SIG-M5 (cell line): Measurements from ENCODE around the gene THY1.
"Not testable (repeated sequence)": the region's sequence is repeated elsewhere in the genome, so short reads cannot be mapped to it uniquely, and the experiment has no call there.

Experiments
- DNase-seq: peaks from one replicate; lab custom pipeline; 2025; lab: John Stamatoyannopoulos, UW

THY1 gene

DNA sequence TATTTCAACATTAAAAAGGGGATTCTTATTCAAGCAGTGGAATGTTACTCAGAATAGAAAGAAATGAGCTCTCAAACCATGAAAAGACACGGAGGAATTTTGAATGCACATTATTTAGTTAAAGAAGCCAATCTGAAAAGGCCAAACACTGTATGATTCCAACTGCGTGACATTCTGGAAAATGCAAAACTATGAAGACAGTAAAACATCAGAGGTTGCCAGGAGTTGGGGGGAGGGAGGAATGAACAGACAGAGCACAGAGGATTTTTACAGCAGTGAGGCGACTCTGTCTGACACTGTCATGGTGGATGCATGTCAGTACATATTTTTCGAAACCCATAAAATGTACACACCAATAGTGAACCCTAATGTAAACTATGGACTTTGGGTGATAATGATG is 22.9 kb upstream of the THY1 start:
- DNase-seq = no peak

DNA sequence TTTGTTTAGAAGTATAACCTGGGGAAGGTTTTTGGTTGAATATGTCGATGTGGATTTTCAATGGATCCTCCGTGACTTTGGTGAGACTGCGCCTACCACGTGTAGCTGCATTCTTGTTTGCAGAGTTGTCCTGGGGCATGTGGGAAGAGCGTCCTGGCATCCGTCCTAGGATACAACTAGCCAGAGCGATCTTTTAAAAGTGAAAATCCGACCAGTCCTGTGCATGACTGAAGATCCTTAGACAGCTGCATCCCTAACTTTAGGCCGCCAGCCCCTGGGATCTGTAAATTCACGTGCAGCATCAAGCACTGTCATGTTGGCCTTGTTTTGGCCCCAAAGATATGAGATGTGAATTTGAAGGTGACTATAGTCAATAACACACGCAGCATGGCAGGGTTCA is 22.4 kb upstream of the THY1 start:
- DNase-seq = no peak

DNA sequence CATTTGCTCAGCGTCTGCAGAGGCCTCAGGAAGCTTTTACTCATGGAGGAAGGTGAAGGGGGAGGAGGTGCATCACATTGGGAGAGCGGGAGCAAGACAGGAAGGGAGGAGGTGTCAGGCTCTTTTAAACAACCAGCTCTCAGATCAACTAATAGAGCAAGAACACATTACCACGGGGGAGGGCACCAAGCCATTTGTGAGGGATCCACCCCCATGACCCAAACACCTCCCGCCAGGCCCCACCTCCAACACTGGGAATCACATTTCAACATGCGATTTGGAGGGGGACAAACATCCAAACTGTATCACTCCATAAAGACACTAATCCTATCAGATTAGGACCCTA is 18.9 kb upstream of the THY1 start:
- no peak for DNase-seq

DNA sequence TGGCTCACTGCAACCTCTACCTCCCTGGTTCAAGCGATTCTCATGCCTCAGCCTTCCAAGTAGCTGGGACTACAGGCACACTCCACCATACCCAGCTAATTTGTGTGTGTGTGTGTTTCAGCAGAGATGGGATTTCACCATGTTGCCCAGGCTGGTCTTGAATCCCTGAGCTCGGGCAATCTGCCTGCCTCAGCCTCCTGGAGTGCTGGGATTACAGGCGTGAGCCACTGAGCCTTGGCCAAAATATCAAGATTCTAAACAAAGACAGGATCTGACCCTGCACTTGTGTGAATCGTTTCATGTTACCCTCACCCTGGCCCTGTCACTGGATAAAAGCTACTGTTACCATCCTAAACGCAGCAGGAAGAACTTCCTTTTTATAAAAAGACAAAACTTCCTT is 15.6 kb upstream of the THY1 start:
- no peak for DNase-seq

DNA sequence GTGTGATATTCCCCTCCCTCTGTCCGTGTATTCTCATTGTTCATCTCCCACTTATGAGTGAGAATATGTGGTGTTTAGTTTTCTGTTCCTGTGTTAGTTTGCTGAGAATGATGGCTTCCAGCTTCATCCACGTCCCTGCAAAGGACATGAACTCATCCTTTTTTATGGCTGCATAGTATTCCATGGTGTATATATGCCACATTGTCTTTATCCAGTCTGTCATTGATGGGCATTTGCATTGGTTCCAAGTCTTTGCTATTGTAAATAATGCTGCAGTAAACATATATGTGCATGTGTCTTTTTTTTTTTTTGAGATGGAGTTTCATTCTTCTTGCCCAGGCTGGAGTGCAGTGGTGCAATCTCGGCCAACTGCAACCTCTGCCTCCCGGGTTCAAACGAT is 14.5 kb upstream of the THY1 start:
- not testable (repeated sequence) for DNase-seq

DNA sequence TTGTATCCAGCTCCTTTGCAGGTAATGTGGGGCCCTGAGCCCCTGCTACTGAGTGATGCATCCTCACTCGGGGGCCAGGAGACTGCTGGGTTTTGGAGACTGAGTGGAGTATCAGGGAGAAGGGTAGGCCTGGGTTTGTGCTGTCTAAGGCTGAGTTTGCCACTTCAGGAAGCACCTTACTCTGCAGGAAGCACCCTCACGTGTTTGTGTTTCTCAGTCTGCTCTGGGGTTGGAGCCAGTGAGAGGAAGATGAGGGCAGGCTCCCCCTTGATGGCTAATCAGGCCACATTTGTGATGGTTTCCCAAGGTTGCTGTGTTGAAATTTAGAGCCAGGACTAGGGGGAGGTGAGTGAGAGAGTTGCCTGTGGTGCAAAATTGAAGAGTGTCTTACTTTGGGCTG is 13.7 kb upstream of the THY1 start:
- no peak for DNase-seq

DNA sequence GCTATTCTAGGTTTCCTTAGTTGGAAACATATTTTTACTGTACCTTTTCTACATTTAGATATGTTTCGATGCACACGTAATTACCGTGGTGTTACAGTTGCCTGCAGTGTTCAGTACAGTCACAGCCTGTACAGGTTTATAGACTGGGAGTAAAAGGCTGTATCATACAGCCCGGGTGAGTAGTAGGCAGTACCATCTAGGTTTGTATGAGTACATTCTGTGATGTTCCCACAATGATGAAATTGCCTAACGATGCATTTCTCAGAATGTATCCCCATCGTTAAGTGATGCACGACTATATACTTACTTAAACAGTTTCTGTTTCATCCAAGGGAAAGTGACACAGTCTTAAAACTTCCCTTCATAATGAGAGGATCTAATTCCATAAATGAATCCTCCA is 13.1 kb upstream of the THY1 start:
- no peak for DNase-seq

DNA sequence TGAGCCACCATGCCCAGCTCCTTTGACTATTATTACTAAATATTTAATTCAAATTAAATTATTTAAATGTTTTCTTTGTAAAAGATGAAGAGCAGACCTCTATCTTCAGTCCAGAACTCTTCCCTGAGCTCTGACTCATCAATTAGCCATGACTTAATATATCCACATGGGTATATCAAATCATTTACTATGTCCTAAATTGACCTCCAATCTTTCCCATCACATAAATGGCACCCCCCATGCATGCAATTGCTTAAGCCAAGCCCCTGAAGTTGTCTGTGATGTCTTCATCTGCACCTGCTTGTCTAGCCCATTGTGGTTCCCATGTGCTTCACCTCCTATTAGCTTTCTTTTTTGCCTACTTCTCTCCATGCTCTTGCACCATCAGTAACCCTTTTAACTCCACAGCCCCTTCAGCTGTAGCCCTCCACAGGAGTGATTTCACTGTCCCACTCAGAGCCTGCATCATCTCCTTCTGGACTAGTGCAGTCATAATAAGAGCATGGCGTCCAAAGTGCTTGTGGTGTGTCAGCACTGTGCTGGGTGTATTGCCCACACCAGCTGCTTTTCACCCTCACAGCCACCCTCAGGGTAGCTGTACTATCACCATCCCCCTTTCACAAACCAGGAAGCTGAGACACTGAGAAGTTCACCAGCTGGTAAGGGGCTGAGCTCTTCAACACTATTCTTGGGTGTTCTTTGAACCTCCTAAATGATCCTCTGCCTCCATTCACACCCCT is 11.8 kb upstream of the THY1 start:
- DNase-seq = no peak

DNA sequence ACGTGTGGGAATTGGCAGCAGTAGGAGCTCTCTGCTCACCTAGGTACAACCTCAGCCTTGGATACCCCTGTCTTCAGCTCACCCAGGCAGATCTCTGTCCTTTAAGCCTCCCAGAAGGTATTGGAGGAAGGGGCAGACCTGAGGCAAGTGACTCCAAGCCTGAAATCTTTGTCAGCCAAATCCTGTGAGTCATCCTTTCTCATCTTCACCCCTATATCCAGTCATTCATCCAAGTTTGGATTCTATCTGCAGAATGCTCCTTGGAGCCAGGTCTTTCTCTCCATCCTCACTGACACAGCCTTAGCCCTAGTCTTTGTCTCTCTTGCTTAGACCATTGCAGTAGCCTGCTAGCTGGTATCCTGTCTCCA is 10.4 kb upstream of the THY1 start:
- no peak for DNase-seq

DNA sequence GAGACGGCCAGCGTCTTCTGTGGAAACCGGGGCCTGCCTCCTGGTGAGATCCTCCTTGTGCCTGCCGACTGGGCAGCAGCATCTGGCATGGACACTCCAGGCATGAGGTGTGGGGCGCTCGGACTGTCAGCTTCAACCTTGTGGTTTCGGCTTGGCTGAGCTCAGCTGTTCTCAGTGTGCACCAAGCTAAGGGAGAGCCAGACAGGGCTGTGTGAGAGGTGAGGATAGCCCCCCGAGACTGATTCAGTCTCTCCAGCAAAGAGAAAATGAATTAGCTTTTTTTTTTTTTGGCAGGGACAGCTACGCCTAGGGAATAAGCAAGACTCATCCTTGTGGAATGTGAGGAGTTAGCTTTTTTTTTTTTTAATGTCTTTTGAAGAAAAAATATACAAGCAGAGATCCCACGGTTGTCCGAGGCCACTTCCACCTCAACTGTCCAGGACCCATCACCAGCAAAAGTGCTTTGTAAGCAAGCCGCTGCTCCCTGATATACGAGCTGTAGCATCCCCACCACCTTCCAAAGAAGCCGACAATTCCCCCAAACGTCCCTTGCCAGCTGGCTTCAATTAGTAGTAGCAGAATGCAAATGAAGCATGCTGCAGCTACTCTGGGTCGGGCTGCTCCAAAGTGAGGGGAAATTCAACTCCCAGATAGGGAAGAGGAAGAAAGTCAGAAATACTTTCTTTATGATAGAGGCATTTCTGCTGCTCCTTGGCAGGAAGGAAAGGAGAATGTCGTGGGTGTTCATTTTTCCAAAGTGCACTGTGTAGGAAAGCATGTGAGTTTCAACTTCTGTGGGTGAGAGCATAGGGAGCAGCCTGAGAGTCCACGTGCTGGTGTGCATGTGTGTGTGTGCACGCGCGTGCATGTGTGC is 9.7 kb upstream of the THY1 start:
- DNase-seq = no peak

DNA sequence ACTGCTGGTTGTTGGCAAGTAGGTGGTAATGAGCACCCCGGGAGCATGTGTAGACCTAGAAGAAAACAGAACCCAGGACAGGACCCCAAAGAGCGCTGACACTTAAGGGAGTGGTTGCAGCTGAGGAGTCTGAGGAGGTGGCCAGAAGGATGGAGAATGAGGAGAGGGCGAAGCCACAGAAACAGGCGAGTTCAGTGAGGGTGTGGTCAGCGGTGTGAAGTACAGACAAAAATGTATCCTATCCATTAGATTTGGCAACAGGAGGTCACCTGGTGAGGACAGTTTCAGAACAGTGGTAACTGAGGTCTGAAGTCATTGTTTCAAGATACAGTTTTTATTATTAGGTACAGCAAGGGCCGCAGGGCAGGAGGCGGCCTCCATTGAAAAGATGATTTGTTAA is 8.6 kb upstream of the THY1 start:
- no peak for DNase-seq

DNA sequence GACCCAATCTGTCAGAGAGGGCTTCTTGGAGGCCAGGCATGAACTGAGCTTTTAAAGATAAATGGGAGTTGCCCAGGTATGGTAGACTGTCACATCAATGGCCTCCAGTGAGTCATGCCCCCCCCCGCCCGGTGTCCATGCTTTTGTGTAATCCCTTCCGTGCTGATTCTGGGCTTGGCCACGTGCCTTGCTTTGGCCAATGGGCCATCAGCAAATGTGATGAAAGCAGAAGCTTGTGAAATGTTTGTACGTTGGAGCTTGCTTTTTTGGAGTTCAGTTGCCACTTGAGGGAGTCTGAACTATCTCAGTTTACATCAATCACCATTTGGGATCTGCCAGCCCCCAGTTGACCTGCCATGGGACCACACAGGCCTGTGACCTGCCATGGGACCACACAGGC is 4.3 kb upstream of the THY1 start:
- no peak for DNase-seq

DNA sequence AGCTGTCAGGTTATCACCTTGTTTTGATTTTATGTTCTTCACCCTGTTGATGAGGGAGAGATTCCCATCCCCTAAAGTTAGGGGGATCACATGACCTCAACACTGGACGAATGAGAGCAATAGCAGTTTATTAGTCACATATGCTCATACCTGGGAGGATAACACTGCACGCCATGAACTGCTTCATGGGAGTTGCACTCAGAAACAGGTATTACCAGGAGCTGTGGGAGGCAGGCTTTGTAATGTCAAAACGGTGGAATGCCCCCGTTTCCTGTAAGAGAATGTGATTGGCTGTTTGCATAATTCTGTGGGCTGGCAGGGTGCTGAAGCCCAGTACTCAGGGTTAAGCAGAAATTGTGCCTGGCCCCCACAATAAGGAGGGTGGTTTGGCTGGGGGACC is 3.2 kb upstream of the THY1 start:
- no peak for DNase-seq

DNA sequence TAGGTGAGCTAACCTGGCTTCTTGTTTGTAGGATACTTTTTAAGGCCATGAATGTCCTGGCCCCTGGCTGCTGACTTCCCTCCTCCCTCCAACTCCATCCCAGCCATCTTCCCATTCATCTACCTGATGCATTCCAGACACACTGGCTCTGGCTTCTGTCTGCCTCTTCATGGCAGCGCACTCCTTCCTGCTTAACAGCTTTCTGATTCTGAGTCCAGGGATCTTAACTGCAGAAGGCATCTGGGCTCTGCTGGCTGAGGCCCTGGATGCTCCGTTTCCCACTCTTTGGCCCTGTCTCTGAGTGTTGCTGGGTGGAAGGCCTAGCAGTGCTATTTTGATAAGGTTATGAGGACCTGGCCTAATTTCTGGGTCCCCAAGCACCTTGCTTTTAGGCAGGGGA is 1.8 kb upstream of the THY1 start:
- DNase-seq = no peak

DNA sequence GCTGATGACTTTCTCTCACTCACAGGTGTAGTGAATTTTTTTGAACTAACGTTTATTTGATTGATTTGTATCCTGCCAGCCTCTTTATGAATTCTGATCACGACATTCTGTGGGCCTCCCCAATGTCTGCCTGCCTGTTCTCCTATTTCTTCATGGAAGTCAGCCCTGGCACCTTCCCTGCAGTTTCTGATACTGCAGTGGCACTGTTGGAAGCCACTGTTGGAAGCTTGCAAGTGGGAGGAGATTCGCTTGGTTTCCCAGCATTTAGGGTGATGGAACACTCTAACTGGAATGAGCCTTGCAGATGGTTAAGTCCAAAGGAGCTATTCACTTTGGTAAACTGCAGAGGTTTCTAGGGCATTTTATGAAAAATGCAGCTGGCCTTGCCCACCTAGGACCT is 1.3 kb upstream of the THY1 start:
- no peak for DNase-seq

DNA sequence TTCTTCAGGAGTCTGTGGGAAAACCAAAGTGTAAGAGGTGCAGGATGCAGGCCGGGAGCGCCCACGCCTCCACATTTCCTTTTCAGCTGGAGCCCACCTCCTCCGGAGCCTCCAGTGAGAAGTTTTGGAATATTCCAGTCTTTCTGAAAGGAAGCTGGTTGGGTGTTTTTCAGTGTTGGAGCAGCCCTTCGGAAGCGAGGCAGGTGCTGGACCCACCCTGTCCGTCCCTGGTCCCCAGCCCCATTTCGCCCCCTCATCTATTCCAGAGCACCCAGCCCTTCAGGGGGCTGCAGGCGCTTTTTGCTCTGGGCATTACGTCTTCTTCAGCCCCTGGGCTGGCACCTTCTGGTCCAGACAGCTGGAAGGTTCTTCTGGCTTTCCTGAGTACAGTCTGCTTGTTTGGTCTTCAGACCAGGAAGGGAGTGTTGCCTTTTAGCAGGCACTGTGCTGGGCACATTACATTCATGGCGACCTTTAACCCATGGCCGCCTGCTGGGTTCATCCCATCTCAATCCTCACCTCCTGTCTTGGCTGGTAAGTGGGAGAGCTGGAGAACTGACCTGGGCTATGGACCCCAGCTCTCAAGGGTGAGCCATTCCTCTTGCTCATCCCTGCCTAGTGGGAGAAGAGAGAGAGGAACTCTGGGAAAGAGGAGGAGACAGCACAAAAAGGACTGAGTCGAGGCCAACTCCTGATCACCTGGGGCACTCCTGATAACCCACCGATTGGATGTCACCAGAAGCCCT is 710 bp upstream of the THY1 start:
- no peak for DNase-seq

DNA sequence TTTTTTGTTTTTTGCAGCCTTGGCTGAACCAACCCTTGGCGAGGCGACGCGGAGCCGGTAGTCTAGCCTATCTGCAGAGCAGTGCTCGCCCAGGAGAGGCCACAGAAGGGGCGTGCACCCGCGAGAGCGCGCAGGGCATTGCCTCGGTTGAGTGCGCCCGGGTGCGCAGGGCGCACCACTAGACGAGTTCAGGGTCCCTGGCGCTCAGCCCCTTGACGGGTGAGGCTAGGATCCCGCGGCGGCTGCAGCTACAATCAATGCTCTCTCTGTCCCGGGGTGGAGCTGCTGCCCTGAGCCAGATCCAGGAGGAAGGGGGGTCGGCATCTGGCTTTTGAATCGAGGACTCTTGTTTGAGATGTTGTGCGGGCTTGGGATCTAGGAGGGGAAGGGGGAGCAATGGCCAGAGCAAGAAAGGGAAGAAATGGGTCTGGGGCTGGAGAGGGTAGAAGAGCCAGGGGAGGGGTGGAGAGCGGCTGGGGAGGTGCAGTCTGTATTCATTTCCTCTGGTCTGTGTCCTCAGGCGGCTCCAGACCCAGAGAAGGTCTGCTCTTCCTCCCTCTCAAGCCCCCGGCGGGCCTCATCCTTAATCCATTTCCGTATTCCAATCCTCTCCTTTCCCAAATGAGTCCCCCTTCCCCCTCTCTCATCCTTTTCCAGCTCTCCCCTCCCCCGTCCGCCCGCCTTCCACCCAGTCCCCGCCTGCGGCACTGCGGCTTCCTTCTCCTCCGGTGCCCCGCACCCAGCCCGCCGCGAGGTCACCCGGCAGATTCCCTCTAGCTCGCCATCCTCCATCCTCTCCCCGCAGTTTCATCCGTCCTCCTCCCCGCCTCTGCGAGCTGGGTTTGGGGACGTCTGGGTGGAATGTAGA is 797 bp downstream of the THY1 start:
- DNase-seq = no peak

DNA sequence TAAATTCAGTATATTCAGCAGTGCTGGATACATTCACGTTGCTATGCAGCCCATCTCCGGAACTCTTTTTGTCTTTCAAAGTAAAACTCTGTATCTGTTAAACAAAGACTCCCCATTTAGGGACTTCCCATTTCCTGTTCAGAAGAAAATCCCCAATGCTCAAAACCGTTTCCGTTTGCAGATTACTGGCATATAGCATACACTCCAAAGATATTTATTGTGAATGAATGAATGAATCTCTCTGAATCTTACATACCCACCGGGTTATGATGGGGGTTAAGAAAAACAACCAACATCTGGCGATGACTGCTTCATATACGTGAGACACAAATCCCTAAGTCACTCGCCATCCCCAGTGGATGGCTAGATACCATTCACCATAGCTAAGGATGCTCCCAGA is 1.6 kb downstream of the THY1 start:
- no peak for DNase-seq

DNA sequence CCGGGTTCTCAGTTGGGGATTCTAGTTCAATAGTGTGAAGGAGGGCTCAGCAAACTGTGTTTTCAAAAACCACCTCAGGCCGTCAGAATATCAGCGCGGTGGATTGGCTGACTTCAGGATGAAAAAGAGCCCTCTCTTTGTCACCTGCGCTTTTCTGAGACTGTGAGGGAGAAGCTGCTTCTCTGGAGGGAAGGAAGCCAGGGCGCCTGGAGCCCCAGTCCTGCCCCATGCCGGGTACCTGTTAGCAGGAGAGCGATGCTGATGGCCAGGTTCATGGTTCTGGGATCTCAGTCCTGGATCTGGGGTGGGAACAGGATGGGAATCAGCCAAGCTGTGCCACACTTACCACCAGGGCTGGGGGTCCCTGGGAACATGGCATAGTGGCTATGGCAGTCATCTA is 2.3 kb downstream of the THY1 start:
- DNase-seq = no peak

DNA sequence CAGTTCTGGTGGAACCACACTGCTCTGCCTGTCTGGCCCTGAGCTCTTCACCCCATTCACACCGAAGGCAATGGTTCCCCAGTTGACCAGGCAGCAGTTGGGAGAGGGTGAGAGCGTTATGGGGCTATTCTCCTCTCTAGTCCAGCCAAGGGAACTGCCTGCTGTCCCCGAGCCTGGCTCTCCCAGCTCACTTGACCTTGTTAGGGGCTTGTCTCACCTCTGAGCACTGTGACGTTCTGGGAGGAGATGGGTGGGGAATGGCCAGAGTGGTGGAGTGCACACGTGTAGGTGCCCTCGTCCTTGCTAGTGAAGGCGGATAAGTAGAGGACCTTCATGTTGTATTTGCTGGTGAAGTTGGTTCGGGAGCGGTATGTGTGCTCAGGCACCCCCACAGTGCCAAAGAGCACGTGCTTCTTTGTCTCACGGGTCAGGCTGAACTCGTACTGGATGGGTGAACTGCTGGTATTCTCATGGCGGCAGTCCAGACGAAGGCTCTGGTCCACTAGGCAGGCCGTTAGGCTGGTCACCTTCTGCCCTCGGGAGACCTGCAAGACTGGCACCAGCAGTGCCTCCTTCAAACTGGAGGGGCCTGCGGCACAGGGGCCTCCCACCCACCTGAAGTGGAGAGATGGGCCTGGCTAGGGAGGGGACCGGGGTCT is 3.0 kb downstream of the THY1 start:
- no peak for DNase-seq

DNA sequence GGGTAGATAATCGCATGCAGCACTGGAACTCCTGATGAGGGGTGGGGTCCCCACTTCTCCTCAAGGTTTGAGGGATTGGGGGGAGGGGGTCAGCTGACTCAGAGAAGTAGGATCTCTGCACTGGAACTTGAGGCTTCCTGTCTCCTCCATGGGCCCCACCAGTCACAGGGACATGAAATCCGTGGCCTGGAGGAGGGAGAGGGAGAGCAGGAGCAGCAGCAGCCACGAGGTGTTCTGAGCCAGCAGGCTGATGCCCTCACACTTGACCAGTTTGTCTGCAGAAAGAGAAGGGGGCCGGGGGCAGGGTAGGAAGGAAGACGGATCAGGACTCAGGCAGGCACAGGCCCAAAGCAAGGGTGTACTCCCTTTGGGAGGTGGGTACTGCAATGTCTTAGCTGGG is 3.7 kb downstream of the THY1 start:
- no peak for DNase-seq

DNA sequence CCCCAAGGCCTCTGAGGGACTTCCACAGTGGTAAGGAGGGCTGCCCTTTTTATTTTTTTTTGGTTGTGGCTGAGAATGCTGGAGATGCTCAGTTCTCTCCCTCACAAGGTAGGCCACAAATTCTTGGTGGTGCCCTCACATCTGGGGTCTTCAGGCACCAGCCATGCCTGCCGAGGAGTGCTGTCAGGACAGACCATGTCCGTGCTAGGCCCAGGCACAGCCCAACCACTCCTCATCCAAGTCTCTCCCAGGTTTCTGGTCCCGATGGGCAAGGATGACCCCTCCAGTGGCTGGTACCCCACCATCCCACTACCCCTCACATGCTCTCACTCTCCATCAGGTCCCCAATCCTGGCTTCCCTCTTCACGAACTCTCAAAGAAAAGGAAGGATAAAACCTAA is 4.2 kb downstream of the THY1 start:
- no peak for DNase-seq
